Endothelial cell of umbilical vein (primary cell): ENCODE measurements around the gene MGARP. TPM values are rescaled to one million over a fixed set of nuclear protein-coding genes. Genes with fewer than 3 reads are reported as not detected.

ENCODE experiments used
- BruUV-seq: library from RNA; stranded (reverse); fragments of 400-500 nt; replicated peaks from 2 replicates; lab custom pipeline; 2021; lab: Mats Ljungman, UMichigan
- CTCF ChIA-PET: fragments of 300-600, 350-600 bp; sonication (Branson Sonifier 250); formaldehyde crosslinking; loops from one replicate; lab custom pipeline; 2021; ENCODE audit warnings: antibody characterized with exemption, inconsistent platforms; lab: Charles Lee
- POLR2A ChIA-PET: fragments of 300-600, 350-600 bp; sonication (Branson Sonifier 250); formaldehyde crosslinking; loops from one replicate; lab custom pipeline; 2021; ENCODE audit warnings: antibody characterized with exemption, inconsistent platforms; lab: Charles Lee
- DNase-seq: peaks from one replicate; pipeline ENCODE4 v3.0.0-alpha.2; 2011; ENCODE audit warnings: low read depth, low spot score
- FAIRE-seq: peaks from 2 replicates; lab custom pipeline; 2011; peaks lifted over from hg19 to GRCh38; lab: Jason Lieb, UNC
- H2AFZ ChIP-seq: 2 replicates; pipeline ENCODE4 v1.6.0; 2012; ENCODE audit warnings: low read depth, low read length, control low read depth, inconsistent platforms
- H3K27ac ChIP-seq: 2 replicates; pipeline ENCODE4 v1.5.1; 2011; ENCODE audit warnings: low read depth, mild to moderate bottlenecking, control low read depth, low read length, moderate library complexity; ENCODE audit not compliant: insufficient read depth
- H3K27me3 ChIP-seq, 2 experiments: 2 replicates each; pipeline versions ENCODE4 v1.6.0 to v1.6.1; 2011; ENCODE audit warnings: low read length in 2 of 2, mixed read lengths in 1 of 2; ENCODE audit not compliant: control insufficient read depth in 2 of 2, insufficient read depth in 2 of 2
- H3K36me3 ChIP-seq, 2 experiments: 2 replicates in 1 of 2; 3 replicates in 1 of 2; pipeline ENCODE4 v1.5.1; 2011; ENCODE audit warnings: low read length in 2 of 2, mild to moderate bottlenecking in 1 of 2, moderate library complexity in 1 of 2; ENCODE audit not compliant: control insufficient read depth in 2 of 2, insufficient read depth in 2 of 2; ENCODE audit errors: extremely low read depth in 1 of 2
- H3K4me1 ChIP-seq: 3 replicates; pipeline ENCODE4 v1.5.1; 2011; ENCODE audit warnings: mild to moderate bottlenecking, low read length; ENCODE audit not compliant: control insufficient read depth, insufficient read depth; ENCODE audit errors: extremely low read depth
- H3K4me2 ChIP-seq: 2 replicates; pipeline ENCODE4 v1.6.1; 2011; ENCODE audit warnings: low read length, control low read depth, mixed read lengths; ENCODE audit not compliant: insufficient read depth
- H3K4me3 ChIP-seq, 3 experiments: fragments of 200-600 bp in 1 of 3; sonication (generic), shearing (Covaris generic) in 1 of 3; replicated peaks in 1 of 3; 2 replicates each; pipeline ENCODE4 v1.5.1; 2011 to 2016; ENCODE audit warnings: control low read depth in 3 of 3, low read length in 3 of 3, mild to moderate bottlenecking in 2 of 3, inconsistent platforms in 1 of 3, low read depth in 1 of 3, moderate library complexity in 1 of 3; ENCODE audit not compliant: insufficient read depth in 1 of 3
- H3K79me2 ChIP-seq: 2 replicates; pipeline ENCODE4 v1.6.0; 2012; ENCODE audit warnings: low read length, inconsistent platforms; ENCODE audit not compliant: control insufficient read depth, insufficient read depth
- H3K9ac ChIP-seq: replicated peaks from 2 replicates; pipeline ENCODE3; 2011; ENCODE audit warnings: low read length, control low read depth; ENCODE audit not compliant: insufficient read depth; ENCODE audit errors: extremely low read depth
- H3K9me1 ChIP-seq: replicated peaks from 3 replicates; pipeline ENCODE4 v1.6.0; 2011; ENCODE audit warnings: mild to moderate bottlenecking, low read length; ENCODE audit not compliant: control insufficient read depth, insufficient read depth; ENCODE audit errors: extremely low read depth
- H3K9me3 ChIP-seq: replicated peaks from 2 replicates; pipeline ENCODE4 v1.5.1; 2012; ENCODE audit warnings: low read length, inconsistent platforms; ENCODE audit not compliant: control insufficient read depth, insufficient read depth
- H4K20me1 ChIP-seq: replicated peaks from 2 replicates; pipeline ENCODE3; 2011; ENCODE audit warnings: mild to moderate bottlenecking, low read length; ENCODE audit not compliant: control insufficient read depth, insufficient read depth; ENCODE audit errors: extremely low read depth
- CTCF ChIP-seq, 2 donors: IDR thresholded peaks; 1 replicate in 1 of 2; 2 replicates in 1 of 2; pipeline ENCODE4 v1.5.1; 2011; ENCODE audit warnings: low read length in 2 of 2, mild to moderate bottlenecking in 2 of 2, moderate library complexity in 2 of 2, control low read depth in 1 of 2, inconsistent platforms in 1 of 2, low read depth in 1 of 2; ENCODE audit not compliant: insufficient read depth in 1 of 2; ENCODE audit errors: extremely low read depth in 1 of 2
- EZH2 ChIP-seq: IDR thresholded peaks from 2 replicates; pipeline ENCODE4 v1.6.1; 2012; ENCODE audit warnings: borderline replicate concordance, low read depth, mild to moderate bottlenecking, moderate library complexity, low read length, inconsistent platforms; ENCODE audit not compliant: severe bottlenecking
- FOS ChIP-seq: IDR thresholded peaks from 2 replicates; pipeline ENCODE4 v1.6.1; 2011; ENCODE audit warnings: mild to moderate bottlenecking, low read length, moderate library complexity, borderline replicate concordance; ENCODE audit not compliant: insufficient read depth
- GATA2 ChIP-seq: IDR thresholded peaks from 2 replicates; pipeline ENCODE4 v1.7.0; 2011; ENCODE audit warnings: low read depth, mild to moderate bottlenecking, moderate library complexity, mixed read lengths, low read length; ENCODE audit not compliant: insufficient read length, insufficient read depth
- JUN ChIP-seq: IDR thresholded peaks from 2 replicates; pipeline ENCODE4 v1.6.1; 2011; ENCODE audit warnings: borderline replicate concordance, low read depth; ENCODE audit not compliant: insufficient read length, insufficient read depth
- MAX ChIP-seq: IDR thresholded peaks from 2 replicates; pipeline ENCODE4 v1.6.1; 2011; ENCODE audit not compliant: insufficient read depth, insufficient read length
- MYC ChIP-seq: IDR thresholded peaks from one replicate; pipeline ENCODE4 v1.6.1; 2011; ENCODE audit warnings: mild to moderate bottlenecking, low read depth, low read length
- POLR2A ChIP-seq: IDR thresholded peaks from 2 replicates; pipeline ENCODE4 v1.6.1; 2012; ENCODE audit warnings: low read depth, mild to moderate bottlenecking, control low read depth, low read length
- POLR2AphosphoS5 ChIP-seq: IDR thresholded peaks from 2 replicates; pipeline ENCODE4 v1.6.1; 2012; ENCODE audit warnings: low read depth, mild to moderate bottlenecking, control low read depth, low read length, moderate library complexity; ENCODE audit not compliant: insufficient read depth
- dilution Hi-C: fragments of 300-500 bp; cut with MboI; formaldehyde crosslinking; loops from one replicate; pipeline ENCODE4 v1.15.0; 2019; ENCODE audit warnings: low sequenced_read_pairs; ENCODE audit not compliant: extremely low pct_ligation_motif_present
- intact Hi-C: fragments of 100-400 bp; cut with micrococcal nuclease; formaldehyde crosslinking; loops from one replicate; pipeline ENCODE4 v1.10.0; 2022
- polyA plus RNA-seq, 4 experiments: library from polyadenylated mRNA; depleted of rRNA in 3 of 4; stranded (reverse) in 3 of 4; unstranded in 1 of 4; fragments of >200 nt; gene quantifications; 2 replicates each; pipeline versions ENCODE4 v1.2.1 to v1.2.3, GENCODE V29; 2011 to 2012; ENCODE audit warnings: missing spikeins in 1 of 4
- total RNA-seq: library from RNA; stranded (reverse); gene quantifications from 2 replicates; pipeline ENCODE4 v1.2.3, GENCODE V29; 2021

MGARP gene
- total and polyA plus RNA-seq, 2 donors (not counting 3 experiments of a cell fraction or from before 2014, with no cell fraction given) = 25.9 to 26.6 TPM

- Histone ChIP-seq H3K4me2 (peak overlapping the region; percentile 90), H3K4me1 (peaks cover 14% of the 10 kb centered on the region), H2AFZ (peak overlapping the region; percentile 24), H3K9me3 (no peaks in the 10 kb centered on the region), H4K20me1 (no peaks in the 10 kb centered on the region), H3K27ac (peak overlapping the region; percentile 54), H3K79me2 (no peaks in the 10 kb centered on the region), H3K4me3 (peak overlapping the region in 1 of 3 experiments; percentile 20), H3K9me1 (no peaks in the 10 kb centered on the region), H3K27me3 (no peaks in the 10 kb centered on the region), H3K9ac (peak overlapping the region; percentile 1), H3K36me3 (no peaks in the 10 kb centered on the region)
- POLR2A ChIA-PET = interaction anchor here (0.6 kb wide), 1 partner anchor 19 kb away, joined by 4 read pairs; no protein-coding TSS in a partner anchor
- BruUV-seq = no TSS peak
- CTCF ChIA-PET = interaction anchor here (0.7 to 2.3 kb wide), 12 partner anchors 9 to 236 kb away, joined by 3 to 23 read pairs (median 4); partner anchors contain the start of gene NAA15
- no peak for FAIRE-seq
- no peak for DNase-seq
- intact Hi-C loops (no loop called here), dilution Hi-C loops (no loop called here)
- TF ChIP-seq POLR2AphosphoS5 = no peak
- TF ChIP-seq EZH2 = no peak
- TF ChIP-seq CTCF (IDR thresholded peaks at IDR 0.05; ENCODE audit: extremely low read depth in 1 of 2, insufficient read depth in 1 of 2, low read depth in 1 of 2, low read length in 2 of 2) = no peak
- no peak for TF ChIP-seq MAX
- no peak for TF ChIP-seq FOS
- no peak for TF ChIP-seq MYC
- no peak for TF ChIP-seq JUN
- TF ChIP-seq GATA2 = no peak
- no peak for TF ChIP-seq POLR2A
Observed at GRCh38 chr4:139266208-139266582, 13.8 kb downstream of the MGARP start.
